Measurements from ENCODE around the gene TBL1X. TPM values are rescaled to one million over a fixed set of nuclear protein-coding genes. Genes with fewer than 3 reads are reported as not detected.

The TBL1X gene
- total and polyA plus RNA-seq, 2 of the 8 experiments (the other 6 are each of a cell fraction or from before 2014, with no cell fraction given): 13.3 to 25.6 TPM

- 100% methylated on average over 2 of the region's 2 CpGs; no CpG with 5 or more reads in 1 of the 2 experiments for WGBS, 2 experiments (ENCODE audit: extremely low coverage in 1 of 2, insufficient coverage in 1 of 2, insufficient read length in 1 of 2, insufficient replicate concordance in 2 of 2, low coverage in 1 of 2, low lambda C conversion rate in 2 of 2, missing lambda C conversion rate in 1 of 2)
- Histone ChIP-seq H2BK5ac (ENCODE audit: low read depth, low read length) (no peak overlapping the region), H4K5ac (ENCODE audit: insufficient read length, low read depth, low read length) (no peak overlapping the region), H4K91ac (replicated peaks; ENCODE audit: insufficient read length, low read length) (no peak overlapping the region), H3K9me3 (ENCODE audit: insufficient read depth in 2 of 2, low read depth in 1 of 2, low read length in 1 of 2) (no peaks in the 10 kb centered on the region), H2BK15ac (ENCODE audit: low read length) (no peak overlapping the region), H3K36me3 (ENCODE audit: control insufficient read depth in 2 of 4, insufficient read depth in 4 of 4, low read length in 3 of 4) (no peaks in the 10 kb centered on the region), H3K18ac (ENCODE audit: extremely low read depth, low read length) (no peak overlapping the region), H3K23me2 (ENCODE audit: low read depth, low read length) (no peaks in the 10 kb centered on the region), H2AFZ (ENCODE audit: low read length) (no peak overlapping the region), H3K79me2 (ENCODE audit: control insufficient read depth in 1 of 2, insufficient read depth in 2 of 2, low read length in 2 of 2) (peaks cover 0 to 61% of the 10 kb centered on the region in 2 experiments; a peak in 2 of 4 replicates), H3K23ac (ENCODE audit: insufficient read length) (no peak overlapping the region), H3K4me2 (ENCODE audit: insufficient read depth in 1 of 2, low read depth in 2 of 2, low read length in 2 of 2) (no peak overlapping the region), H2BK20ac (ENCODE audit: low read length) (no peak overlapping the region), H3K79me1 (ENCODE audit: low read depth, low read length) (no peaks in the 10 kb centered on the region; the same call in 1 of the 2 replicates), H3K27ac (ENCODE audit: low read depth, low read length) (no peak overlapping the region), H2AK5ac (ENCODE audit: low read depth, low read length) (no peak overlapping the region), H3K14ac (ENCODE audit: insufficient read length) (no peak overlapping the region), H2BK12ac (ENCODE audit: low read depth, low read length) (no peak overlapping the region), H4K20me1 (replicated peaks in 1 of 2; ENCODE audit: control insufficient read depth in 1 of 2, insufficient read depth in 2 of 2, low read length in 2 of 2) (peaks cover 0 to 10% of the 10 kb centered on the region in 2 experiments), H3K4ac (replicated peaks; ENCODE audit: insufficient read length, low read depth, low read length) (no peak overlapping the region), H4K8ac (ENCODE audit: extremely low read depth, insufficient read depth, low read length) (no peak overlapping the region), H2BK120ac (replicated peaks; ENCODE audit: low read depth, low read length) (no peak overlapping the region), H3K4me3 (ENCODE audit: extremely low read depth in 1 of 4, insufficient read depth in 2 of 4, low read depth in 3 of 4, low read length in 4 of 4) (no peak overlapping the region), H3K56ac (replicated peaks; ENCODE audit: insufficient read length, low read depth, low read length) (no peak overlapping the region), H3K27me3 (replicated peaks in 1 of 4; ENCODE audit: control insufficient read depth in 3 of 4, extremely low read depth in 1 of 4, insufficient read depth in 3 of 4, low read length in 3 of 4) (no peaks in the 10 kb centered on the region), H3K4me1 (replicated peaks in 1 of 4; ENCODE audit: control insufficient read depth in 3 of 4, insufficient read depth in 4 of 4, low read length in 3 of 4) (no peaks in the 10 kb centered on the region), H3K9ac (replicated peaks in 1 of 4; ENCODE audit: extremely low read depth in 1 of 4, low read depth in 3 of 4, low read length in 3 of 4) (no peak overlapping the region)
- POLR2A ChIA-PET (ENCODE audit: partially characterized antibody): no interaction called here
- peak; percentile 58 for FAIRE-seq
- CTCF ChIA-PET (ENCODE audit: partially characterized antibody): no interaction called here
- DNase-seq (ENCODE audit: low read depth in 1 of 2, low spot score in 2 of 2): no peak
- TF ChIP-seq HDAC6 (IDR thresholded peaks at IDR 0.05; ENCODE audit: low read depth, low read length) (no peak), SP4 (IDR thresholded peaks at IDR 0.05; ENCODE audit: low read length) (no peak), SIX5 (IDR thresholded peaks at IDR 0.05; ENCODE audit: low read depth, low read length) (no peak), NRF1 (IDR thresholded peaks at IDR 0.05; ENCODE audit: low read depth, low read length) (no peak), JUND (IDR thresholded peaks at IDR 0.05; ENCODE audit: low read length) (no peak)
Observed at GRCh38 chrX:9492901-9493300, 28.0 kb downstream of the TBL1X start.

All from H1 (cell line).